Nephron (organoid): ENCODE data around the gene MORC3.
"Not testable (repeated sequence)": the region's sequence is repeated elsewhere in the genome, so short reads cannot be mapped to it uniquely, and the experiment has no call there.

Experiments used
- H3K27ac Mint-ChIP-seq, 3 experiments: 2 replicates each; pipeline ENCODE4 v1.8.0; 2020; ENCODE audit warnings: mixed read lengths in 3 of 3, mild to moderate bottlenecking in 2 of 3, moderate library complexity in 1 of 3
- H3K27me3 Mint-ChIP-seq: 2 replicates; pipeline ENCODE4 v1.8.0; 2021; ENCODE audit warnings: low read depth, mild to moderate bottlenecking, moderate library complexity, mixed read lengths
- H3K36me3 Mint-ChIP-seq: 2 replicates; pipeline ENCODE4 v1.8.0; 2020; ENCODE audit warnings: low read depth, mixed read lengths
- H3K4me1 Mint-ChIP-seq: 2 replicates; pipeline ENCODE4 v1.8.0; 2020; ENCODE audit warnings: mixed read lengths
- H3K4me3 Mint-ChIP-seq, 3 experiments: 2 replicates each; pipeline ENCODE4 v1.8.0; 2020; ENCODE audit warnings: mild to moderate bottlenecking in 3 of 3, mixed read lengths in 3 of 3, moderate library complexity in 2 of 3
- H3K9me3 Mint-ChIP-seq: 2 replicates; pipeline ENCODE4 v1.8.0; 2020; ENCODE audit warnings: mixed read lengths
- TF ChIP-seq, protein P1 (sequence below), 3 experiments: fragments of 200-600 bp; sonication (generic); IDR thresholded peaks; one replicate each; pipeline ENCODE4 v1.5.0; 2021; ENCODE audit warnings: antibody characterized with exemption in 3 of 3; ENCODE audit not compliant: unreplicated experiment in 3 of 3

MORC3 gene

DNA sequence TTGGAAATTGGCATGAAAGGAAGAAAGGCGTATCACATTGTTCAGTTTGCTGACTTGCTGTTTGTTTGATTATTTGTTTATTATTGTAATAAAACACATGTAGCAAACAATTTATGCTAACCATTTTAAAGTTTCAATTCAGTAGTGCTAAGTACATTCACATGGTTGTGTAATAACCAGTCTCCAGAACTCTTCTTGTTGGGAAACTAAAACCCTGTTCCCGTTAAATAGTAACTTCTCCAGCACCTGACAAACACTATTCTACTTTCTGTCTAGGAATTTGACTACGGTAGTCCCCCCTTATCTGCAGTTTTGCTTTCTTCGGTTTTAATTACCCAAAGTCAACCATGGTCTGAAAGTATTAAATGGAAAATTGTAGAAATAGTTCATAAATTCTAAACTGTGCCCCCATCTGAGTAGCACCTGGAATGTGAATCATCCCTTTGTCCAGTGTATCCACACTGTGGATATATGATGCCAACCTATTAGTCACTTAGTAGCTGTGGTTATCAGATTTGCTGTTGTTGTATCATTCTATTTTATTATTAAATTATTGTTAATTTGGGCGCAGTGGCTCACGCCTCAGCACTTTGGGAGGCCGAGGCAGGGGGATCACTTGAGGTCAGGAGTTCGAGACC is 5.5 kb downstream of the MORC3 start:
- peaks cover 36% of the 10 kb centered on the region for H3K36me3 Mint-ChIP-seq
- no peaks in the 10 kb centered on the region for H3K27me3 Mint-ChIP-seq
- H3K4me1 Mint-ChIP-seq: peaks cover 32% of the 10 kb centered on the region
- TF ChIP-seq, protein P1, sequence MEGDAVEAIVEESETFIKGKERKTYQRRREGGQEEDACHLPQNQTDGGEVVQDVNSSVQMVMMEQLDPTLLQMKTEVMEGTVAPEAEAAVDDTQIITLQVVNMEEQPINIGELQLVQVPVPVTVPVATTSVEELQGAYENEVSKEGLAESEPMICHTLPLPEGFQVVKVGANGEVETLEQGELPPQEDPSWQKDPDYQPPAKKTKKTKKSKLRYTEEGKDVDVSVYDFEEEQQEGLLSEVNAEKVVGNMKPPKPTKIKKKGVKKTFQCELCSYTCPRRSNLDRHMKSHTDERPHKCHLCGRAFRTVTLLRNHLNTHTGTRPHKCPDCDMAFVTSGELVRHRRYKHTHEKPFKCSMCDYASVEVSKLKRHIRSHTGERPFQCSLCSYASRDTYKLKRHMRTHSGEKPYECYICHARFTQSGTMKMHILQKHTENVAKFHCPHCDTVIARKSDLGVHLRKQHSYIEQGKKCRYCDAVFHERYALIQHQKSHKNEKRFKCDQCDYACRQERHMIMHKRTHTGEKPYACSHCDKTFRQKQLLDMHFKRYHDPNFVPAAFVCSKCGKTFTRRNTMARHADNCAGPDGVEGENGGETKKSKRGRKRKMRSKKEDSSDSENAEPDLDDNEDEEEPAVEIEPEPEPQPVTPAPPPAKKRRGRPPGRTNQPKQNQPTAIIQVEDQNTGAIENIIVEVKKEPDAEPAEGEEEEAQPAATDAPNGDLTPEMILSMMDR (IDR thresholded peaks at IDR 0.05; ENCODE audit: unreplicated experiment in 3 of 3): no peak
- peak overlapping the region in 1 of 3 experiments; percentile 46 for H3K27ac Mint-ChIP-seq
- H3K4me3 Mint-ChIP-seq: no peak overlapping the region
- H3K9me3 Mint-ChIP-seq: no peaks in the 10 kb centered on the region

DNA sequence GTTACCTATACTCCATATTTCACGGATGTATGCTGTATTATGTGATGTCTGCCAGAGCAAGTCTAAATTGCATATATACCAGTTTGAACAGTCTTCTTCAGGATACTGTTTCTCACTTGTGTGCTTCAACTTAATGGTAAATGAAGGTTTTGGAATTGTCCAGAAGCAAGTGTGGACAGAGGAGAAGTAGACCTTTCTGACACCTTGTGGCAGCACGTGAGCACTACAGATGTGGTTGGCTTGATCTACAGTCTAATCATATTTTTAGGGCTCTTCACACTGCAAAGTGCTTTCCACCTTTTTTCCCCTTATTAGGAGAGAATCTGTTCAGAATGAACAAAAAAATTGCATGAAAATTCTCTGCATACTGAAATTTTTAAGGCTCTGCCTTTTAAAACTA is 10.9 kb downstream of the MORC3 start:
- TF ChIP-seq, protein P1 (IDR thresholded peaks at IDR 0.05; ENCODE audit: unreplicated experiment in 3 of 3): peak; percentile 60 to 64 (median 64)
- Mint-ChIP-seq H3K27me3 (no peaks in the 10 kb centered on the region), H3K36me3 (peaks cover 36% of the 10 kb centered on the region), H3K9me3 (no peaks in the 10 kb centered on the region), H3K4me1 (peaks cover 10% of the 10 kb centered on the region), H3K4me3 (no peak overlapping the region), H3K27ac (no peak overlapping the region)

DNA sequence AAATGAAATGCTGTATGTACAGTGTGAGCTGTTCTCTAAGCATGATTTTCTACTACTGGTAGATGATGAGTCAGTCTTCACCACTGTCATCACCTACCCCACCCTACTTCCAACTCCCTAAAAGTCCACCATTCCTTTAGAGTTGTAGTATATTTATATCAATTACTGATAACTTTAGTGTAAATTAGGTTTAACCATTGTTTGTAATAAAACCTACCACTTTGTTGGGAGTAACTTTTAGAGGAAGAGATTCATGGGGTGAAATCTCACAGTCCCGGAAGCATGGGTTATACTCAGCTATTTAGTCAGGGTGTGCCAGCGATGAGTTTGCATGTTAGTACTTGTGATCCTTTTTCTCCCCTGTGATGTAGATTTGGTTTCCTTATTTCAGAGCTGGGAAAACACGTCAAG is 17.1 kb downstream of the MORC3 start:
- Mint-ChIP-seq H3K27me3 (no peaks in the 10 kb centered on the region), H3K36me3 (peaks cover 78% of the 10 kb centered on the region), H3K27ac (no peak overlapping the region), H3K4me1 (no peaks in the 10 kb centered on the region), H3K4me3 (no peak overlapping the region), H3K9me3 (no peaks in the 10 kb centered on the region)
- TF ChIP-seq, protein P1 (IDR thresholded peaks at IDR 0.05; ENCODE audit: unreplicated experiment in 3 of 3): no peak

DNA sequence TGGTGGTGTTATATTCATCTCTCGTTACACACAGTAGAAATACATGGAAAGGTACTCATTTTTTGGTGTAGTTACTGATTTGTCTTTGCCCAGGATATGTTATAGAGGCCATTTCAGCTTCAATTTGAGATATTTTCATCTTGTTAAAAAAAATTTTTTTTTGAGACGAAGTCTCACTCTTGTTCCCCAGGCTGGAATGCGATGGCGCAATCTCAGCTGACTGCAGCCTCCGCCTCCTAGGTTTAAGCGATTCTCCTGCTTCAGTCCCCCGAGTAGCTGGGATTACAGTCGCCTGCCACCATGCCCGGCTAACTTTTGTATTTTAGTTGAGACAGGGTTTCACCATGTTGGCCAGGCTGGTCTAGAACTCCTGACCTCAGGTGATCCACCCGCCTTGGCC is 19.0 kb downstream of the MORC3 start:
- TF ChIP-seq, protein P1 (IDR thresholded peaks at IDR 0.05; ENCODE audit: unreplicated experiment in 3 of 3): no peak
- Mint-ChIP-seq H3K27me3 (no peaks in the 10 kb centered on the region), H3K27ac (no peak overlapping the region)

DNA sequence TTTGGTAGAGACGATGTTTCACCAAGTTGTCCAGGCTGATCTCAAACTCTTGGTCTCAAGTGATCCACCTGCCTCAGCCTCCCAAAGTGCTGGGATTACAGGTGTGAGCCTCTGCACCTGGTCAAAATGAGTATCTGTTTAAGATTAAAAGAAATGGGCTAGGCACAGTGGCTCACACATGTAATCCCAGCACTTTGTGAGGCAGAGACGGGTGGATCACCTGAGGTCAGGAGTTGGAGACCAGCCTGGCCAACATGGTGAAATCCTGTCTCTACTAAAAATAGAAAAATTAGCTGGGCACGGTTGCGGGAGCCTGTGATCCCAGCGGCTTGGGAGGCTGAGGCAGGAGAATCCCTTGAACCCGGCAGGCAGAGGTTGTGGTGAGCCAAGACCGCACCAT is 22.6 kb downstream of the MORC3 start:
- not testable (repeated sequence) for H3K27me3 Mint-ChIP-seq, H3K9me3 Mint-ChIP-seq, H3K27ac Mint-ChIP-seq, H3K4me1 Mint-ChIP-seq, H3K4me3 Mint-ChIP-seq
- H3K36me3 Mint-ChIP-seq: peaks cover 73% of the 10 kb centered on the region

More for the DNA sequence above, 19.0 kb downstream of the MORC3 start:
- Mint-ChIP-seq H3K4me1 (no peaks in the 10 kb centered on the region), H3K36me3 (peaks cover 77% of the 10 kb centered on the region), H3K4me3 (no peak overlapping the region), H3K9me3 (no peaks in the 10 kb centered on the region)

DNA sequence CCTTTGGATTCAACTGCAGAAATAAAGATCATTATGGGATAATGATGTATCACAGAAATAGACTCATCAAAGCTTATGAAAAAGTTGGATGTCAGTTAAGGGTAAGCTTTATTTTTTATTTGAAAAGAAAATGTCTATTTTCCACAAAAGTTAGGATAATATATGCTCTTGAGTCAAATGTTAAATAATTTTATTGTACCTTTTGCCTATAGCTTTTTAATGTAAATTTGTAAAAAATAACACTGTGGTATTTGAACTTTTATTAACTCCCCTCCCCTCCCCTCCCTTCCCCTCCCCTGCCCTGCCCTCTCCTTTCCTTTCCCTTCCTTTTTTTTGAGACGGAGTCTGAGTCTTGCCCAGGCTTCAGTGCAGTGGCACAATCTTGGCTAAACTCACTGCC is 24.9 kb downstream of the MORC3 start:
- Mint-ChIP-seq H3K4me1 (no peaks in the 10 kb centered on the region), H3K4me3 (no peak overlapping the region), H3K9me3 (no peaks in the 10 kb centered on the region), H3K36me3 (peaks cover 66% of the 10 kb centered on the region), H3K27ac (no peak overlapping the region), H3K27me3 (no peaks in the 10 kb centered on the region)
- TF ChIP-seq, protein P1 (IDR thresholded peaks at IDR 0.05; ENCODE audit: unreplicated experiment in 3 of 3): no peak
